ENCODE measurements around the gene FBXL7.

FBXL7 gene

GRCh38 chr5:15914638-15915037 is 414.7 kb downstream of the FBXL7 start:
- no peak overlapping the region for H3K27ac ChIP-seq
- TF ChIP-seq, protein P1, sequence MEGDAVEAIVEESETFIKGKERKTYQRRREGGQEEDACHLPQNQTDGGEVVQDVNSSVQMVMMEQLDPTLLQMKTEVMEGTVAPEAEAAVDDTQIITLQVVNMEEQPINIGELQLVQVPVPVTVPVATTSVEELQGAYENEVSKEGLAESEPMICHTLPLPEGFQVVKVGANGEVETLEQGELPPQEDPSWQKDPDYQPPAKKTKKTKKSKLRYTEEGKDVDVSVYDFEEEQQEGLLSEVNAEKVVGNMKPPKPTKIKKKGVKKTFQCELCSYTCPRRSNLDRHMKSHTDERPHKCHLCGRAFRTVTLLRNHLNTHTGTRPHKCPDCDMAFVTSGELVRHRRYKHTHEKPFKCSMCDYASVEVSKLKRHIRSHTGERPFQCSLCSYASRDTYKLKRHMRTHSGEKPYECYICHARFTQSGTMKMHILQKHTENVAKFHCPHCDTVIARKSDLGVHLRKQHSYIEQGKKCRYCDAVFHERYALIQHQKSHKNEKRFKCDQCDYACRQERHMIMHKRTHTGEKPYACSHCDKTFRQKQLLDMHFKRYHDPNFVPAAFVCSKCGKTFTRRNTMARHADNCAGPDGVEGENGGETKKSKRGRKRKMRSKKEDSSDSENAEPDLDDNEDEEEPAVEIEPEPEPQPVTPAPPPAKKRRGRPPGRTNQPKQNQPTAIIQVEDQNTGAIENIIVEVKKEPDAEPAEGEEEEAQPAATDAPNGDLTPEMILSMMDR (conservative IDR thresholded peaks at IDR 0.05; ENCODE audit: low read depth) = no peak
- ChIA-PET CTCF (interaction anchor here (0.6 kb wide), 1 partner anchor 430 kb away, joined by 3 read pairs; no protein-coding TSS in a partner anchor), POLR2A (ENCODE audit: low non-redundant PET) (no interaction called here)
- DNase-seq (ENCODE audit: low spot score) = no peak

DNA sequence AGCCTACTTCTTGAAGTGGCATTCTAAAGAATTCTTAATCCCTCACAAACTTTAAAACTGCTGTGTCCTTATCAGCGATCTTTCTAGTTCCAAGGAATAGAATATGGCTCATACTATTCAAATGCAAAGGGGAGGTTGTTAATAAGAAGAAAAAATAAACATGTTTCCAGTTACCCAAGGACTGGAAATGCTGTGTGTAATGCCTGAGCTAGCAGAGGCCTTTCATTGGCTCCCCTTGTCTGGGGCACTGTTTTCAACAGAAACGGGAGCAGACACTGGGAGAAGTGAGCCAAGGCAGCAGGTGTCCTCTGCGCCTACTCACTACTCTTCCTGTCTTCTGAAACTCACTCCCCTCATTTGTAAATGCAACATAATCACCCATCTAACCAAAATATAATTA is 426.6 kb downstream of the FBXL7 start:
- no peak for DNase-seq (ENCODE audit: low spot score)
- POLR2A ChIA-PET (ENCODE audit: low non-redundant PET) = no interaction called here
- TF ChIP-seq, protein P1 (conservative IDR thresholded peaks at IDR 0.05; ENCODE audit: low read depth) = no peak
- CTCF ChIA-PET = no interaction called here
- no peak overlapping the region for H3K27ac ChIP-seq

DNA sequence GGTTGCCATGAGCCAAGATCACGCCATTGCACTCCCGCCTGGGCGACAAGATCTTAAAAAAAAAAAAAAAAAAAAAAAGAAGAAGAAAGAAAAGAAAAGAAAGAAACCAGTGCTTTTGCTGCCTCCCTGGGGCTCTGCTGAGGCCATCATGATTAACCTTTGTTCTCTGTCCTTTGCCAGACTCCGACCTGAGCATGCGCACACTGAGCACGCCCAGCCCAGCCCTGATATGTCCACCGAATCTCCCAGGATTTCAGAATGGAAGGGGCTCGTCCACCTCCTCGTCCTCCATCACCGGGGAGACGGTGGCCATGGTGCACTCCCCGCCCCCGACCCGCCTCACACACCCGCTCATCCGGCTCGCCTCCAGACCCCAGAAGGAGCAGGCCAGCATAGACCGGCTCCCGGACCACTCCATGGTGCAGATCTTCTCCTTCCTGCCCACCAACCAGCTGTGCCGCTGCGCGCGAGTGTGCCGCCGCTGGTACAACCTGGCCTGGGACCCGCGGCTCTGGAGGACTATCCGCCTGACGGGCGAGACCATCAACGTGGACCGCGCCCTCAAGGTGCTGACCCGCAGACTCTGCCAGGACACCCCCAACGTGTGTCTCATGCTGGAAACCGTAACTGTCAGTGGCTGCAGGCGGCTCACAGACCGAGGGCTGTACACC is 427.9 kb downstream of the FBXL7 start:
- TF ChIP-seq, protein P1 (conservative IDR thresholded peaks at IDR 0.05; ENCODE audit: low read depth) = no peak
- ChIA-PET POLR2A (ENCODE audit: low non-redundant PET) (no interaction called here), CTCF (no interaction called here)
- H3K27ac ChIP-seq = no peak overlapping the region
- no peak for DNase-seq (ENCODE audit: low spot score)

DNA sequence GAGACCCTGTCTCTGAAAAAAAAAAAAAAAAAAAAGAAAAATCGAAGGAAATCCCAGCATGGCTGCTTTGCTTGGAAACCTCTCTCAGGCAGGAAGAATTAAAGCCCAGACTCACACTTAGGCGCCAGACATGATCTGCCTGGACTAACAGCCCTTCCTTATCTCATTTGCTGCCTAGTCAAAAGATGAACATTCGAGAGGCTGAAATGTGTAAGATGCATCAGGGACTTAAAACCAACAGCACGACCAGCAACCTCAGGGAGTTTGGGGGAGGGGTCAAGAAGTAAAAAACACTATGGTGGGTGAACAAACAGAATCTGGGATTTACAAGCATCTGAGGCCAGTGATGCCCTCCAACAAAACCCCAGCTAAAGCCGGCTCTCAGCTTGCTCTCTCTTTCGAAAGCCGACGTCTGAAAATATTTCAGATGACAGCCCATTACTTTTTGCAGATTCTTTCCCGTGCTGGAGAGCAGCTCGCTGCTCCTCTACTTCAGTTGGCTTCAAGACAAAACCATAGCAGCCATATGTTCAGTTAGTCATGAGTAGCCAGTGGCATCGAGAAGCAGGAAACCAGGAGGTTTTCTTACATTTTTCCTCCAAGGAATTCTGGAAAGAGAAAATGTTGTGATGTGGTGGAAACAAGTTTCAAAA is 429.8 kb downstream of the FBXL7 start:
- no peak for DNase-seq (ENCODE audit: low spot score)
- H3K27ac ChIP-seq = no peak overlapping the region
- ChIA-PET POLR2A (ENCODE audit: low non-redundant PET) (no interaction called here), CTCF (no interaction called here)
- TF ChIP-seq, protein P1 (conservative IDR thresholded peaks at IDR 0.05; ENCODE audit: low read depth) = no peak

- H3K27ac ChIP-seq = no peak overlapping the region
- TF ChIP-seq, protein P1 (conservative IDR thresholded peaks at IDR 0.05; ENCODE audit: low read depth) = no peak
- CTCF ChIA-PET = no interaction called here
- POLR2A ChIA-PET (ENCODE audit: low non-redundant PET) = no interaction called here
- DNase-seq (ENCODE audit: low spot score) = no peak
These were observed 432.1 kb downstream of the FBXL7 start for GRCh38 chr5:15932066-15932465.

DNA sequence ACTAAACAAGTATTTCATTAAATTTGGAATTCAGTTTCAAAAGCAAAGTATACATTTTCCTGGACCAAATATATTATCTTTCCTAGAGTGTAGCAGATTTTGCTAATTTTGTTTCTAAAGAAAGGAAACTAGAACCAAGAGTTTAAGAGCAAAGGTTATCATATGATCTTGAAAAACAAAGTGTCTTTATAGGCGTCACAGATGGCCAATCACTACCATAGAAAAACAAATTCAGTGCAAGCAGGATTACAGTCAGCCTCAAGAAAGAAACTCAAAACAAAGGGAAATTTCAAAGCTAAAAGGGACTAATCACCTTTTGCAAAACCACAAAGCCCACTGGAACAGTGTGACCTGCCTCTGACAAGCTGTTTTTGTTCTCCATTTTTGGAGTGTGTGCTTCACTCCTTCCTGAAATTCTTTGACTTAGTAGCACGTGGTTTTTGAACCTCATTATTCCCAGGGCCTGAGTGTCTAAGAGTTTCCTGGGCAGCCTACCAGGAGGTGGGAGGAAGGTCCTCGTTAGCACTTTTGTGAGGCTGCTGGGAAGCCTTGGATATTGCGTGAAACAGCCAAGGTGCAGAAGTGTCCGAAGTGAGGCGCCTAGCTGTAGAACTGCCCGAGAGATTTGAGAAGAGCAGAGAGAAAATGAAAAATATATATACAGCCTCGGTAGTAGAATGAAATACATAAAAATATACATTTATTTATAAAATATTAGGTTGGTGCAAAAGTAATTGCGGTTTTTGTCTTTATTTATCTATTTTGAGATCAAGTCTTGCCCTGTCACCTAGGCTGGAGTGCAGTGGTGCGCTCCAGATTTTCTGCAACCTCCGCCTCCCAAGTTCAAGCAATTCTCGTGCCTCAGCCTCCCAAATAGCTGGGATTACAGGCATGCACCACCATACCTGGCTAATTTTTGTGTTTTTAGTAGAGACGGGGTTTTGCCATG is 433.6 kb downstream of the FBXL7 start:
- ChIA-PET POLR2A (ENCODE audit: low non-redundant PET) (no interaction called here), CTCF (no interaction called here)
- no peak for DNase-seq (ENCODE audit: low spot score)
- no peak overlapping the region for H3K27ac ChIP-seq
- TF ChIP-seq, protein P1 (conservative IDR thresholded peaks at IDR 0.05; ENCODE audit: low read depth) = no peak
